GM19043 (cell line): ENCODE measurements around the gene ADAMTSL2.

Experiments used
- ATAC-seq: cut with Tn5 transposase; IDR thresholded peaks from one replicate; pipeline ENCODE4 v1.9.1; 2021; ENCODE audit warnings: low read depth; ENCODE audit not compliant: unreplicated experiment

The ADAMTSL2 gene

DNA sequence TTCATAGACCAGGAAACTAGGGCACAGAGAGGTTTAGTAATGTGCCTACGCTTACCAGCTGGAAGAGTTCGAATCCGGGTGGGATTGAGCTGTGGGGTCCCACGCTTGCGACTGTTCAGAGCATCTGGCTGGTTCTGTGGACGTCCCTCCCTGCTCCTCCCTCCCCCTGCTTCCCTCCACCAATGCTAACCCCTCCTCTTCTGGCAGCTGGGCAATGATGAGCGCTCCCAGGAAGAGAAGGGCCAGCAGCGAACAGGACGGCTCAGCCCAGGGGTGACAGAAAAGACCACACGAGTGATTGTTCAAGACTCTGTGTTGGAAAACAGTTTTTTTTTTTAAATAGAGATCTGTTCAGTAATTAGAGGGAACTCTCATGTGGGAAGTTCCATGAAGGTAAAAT lies 67.8 kb downstream of the ADAMTSL2 start:
- ATAC-seq, result no peak

DNA sequence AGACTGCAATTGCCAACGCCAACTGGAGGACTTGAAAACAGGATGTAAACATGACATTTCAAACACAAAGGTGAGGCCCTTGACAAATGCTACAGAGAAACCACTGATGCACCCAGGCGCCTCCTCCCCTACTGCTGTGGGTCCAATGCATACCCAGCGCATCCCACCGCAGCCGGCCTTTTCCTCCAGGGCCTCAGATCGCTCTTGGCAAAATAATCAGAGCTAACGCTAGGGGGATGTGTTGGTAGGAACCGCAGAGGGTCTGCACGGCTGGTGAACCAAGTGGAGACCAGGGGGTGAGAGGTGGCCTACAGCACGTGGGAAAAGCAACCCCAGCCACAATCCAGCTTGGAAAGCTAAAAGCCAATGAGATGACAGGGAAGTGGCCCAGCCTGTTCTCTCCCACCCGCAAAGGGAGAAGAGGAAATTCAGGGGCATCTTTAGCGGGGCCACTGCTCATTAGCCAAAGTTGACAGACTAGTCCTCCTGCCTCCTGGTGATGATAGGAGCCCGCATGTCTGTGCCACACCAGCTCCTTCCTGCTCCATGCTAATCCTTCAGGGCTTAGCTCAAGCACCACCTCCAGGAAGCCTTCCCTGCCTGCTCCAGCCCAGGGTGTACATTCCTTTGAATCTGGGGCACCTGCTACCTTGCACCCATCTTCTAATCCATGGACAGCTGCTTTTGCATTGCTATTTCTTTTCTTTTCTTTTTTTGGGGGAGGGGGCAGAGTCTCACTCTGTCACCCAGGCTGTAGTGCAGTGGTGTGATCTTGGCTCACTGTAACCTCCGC lies 68.8 kb downstream of the ADAMTSL2 start:
- no peak for ATAC-seq

DNA sequence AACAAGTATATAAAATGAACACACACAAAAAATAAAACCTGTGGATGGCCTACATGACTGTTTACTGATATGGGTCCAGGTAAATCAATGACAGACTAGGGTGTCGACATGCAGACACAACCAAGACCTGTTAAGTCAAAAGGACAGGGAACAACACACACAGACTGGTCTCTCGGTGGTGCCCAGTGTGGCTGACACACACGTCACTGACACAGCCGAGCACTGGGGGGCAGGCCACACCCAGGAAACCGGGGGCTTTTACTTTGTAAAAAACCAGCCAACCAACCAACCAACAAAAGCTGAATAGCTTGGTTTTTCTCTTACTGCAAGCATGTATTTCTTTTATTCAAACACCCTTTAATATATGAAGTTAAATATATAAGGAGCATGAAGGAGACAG lies 69.7 kb downstream of the ADAMTSL2 start:
- ATAC-seq, result no peak

DNA sequence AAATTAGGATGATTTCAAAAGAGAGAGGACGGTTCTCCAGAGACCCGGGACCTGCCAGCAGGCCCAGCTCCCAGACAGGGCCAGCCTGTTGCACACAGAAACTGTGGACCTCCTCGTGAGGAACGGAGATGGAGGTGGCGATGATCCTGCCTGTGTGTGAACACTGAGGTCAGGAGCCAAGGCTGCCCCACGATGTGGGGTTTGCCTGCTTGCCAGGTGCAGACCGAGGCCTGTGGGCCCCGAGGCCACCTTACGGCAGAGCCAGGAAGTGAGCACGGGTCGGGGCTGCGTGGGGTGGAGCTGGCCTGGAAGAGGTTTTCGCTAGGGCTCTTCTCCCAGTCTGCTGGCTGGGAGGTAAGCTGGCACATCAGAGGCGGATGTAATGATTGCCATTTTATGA lies 70.4 kb downstream of the ADAMTSL2 start:
- ATAC-seq, result no peak

DNA sequence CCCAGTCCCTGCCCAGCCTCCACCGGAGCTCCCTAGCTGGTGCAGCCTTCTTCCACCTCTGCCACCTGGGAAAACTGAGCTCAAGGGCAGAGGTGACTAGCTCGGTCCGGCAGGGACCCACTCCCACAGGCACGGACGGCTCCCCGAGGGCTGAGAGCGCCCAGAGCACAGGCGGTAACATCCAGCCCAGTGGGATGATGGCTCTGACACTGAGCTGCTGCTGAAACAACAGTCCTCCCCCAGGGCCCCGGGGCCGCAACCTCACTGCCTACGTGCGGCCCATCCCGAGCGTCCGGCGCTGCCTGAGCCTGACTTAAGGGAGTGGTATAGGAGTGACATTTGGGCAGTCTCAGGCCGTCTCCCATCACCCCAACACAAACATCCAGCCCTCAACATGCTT lies 70.9 kb downstream of the ADAMTSL2 start:
- no peak for ATAC-seq

DNA sequence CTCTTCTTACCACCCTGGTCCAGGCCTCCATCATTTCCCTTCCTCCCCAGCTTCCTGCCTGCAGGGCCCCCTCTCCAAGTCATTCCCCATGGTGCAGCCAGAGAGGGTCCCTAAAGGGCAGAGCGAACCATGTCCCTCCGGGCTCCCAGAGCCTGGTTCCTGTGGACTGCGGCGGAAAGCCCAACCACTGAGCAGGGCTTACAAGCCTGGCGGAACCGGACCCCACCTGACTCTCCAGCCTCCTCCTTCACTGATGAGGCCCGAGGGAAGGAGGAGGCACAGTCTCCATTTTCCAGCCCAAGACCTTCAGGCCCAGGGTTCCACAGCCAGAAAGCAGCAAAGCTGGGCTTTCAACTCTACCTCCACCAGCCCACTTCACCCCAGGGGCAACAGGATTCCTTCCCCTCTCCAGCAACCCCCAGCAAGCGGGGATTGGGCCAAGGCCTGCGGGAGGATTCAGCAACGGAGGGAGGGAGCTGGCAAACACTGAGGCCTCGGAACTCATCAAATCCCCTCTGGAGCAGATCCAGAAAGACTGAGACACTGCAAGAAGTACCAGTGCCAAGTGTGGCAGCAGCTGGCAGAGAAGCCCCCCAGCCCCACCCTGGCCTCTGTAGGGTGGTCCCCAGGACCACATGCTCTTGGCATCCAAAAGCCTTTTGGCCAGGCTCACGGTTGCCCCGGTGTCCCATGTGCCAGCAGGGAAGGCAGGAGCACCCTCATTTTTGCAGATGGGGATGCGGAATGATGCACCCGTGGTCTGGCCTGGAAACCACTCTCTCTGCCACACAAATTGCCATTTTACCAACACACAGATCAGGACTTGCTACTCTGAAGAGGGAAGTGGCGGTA lies 71.6 kb downstream of the ADAMTSL2 start:
- no peak for ATAC-seq

DNA sequence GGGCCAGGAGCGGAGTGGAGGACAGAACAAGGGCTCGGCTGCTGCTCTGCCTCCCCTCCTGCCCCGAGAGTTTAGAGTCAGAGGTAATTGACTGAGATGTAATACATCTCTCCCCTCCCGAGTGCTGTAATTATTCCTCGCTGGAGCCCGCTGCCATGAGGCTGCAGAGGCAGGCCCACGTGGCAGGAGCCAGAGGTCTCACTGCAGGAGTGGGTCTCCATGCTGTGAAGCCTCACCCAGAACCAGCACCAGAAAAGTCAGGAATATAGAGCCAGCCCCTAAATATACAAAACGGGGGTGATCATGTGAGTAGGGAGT lies 72.2 kb downstream of the ADAMTSL2 start:
- ATAC-seq, result no peak

DNA sequence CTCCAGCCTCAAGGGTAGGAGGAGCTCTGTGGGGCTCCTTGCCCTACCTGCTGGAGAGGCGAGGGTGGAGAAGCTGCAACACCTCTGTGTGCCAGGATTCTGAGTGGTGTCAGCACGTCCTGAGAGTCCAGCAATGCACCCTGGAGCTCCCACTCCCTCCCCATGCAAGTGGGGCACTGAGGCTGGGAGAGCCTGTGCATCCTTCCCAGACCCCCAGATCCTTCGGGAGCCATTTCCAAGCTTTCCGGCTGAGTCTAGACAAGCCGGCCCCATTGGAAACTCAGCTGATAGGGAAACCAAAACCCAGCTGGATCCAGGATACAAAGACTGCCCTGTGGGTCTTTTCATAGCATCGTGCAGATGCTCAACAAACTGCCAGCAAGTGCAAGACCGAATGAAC lies 72.9 kb downstream of the ADAMTSL2 start:
- ATAC-seq, result no peak

DNA sequence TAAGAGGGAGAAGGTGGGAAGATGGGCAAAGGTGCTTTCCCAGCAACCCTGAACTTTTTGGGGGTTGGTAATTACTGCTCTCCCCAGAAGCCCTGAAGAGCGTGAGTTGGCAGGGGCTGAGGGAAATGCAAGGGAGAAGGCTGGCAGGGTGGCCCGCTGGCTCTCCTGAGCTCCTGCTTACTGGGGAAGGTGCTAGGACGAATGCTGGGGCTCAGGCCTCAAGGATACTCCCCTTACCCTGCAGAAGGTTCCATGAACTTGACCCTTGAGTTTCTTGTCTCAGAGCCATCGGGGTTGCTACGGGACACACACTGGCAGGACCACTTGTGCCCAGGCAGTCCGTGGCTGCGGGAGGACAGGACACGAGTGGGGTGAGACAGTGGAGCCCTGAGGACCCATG lies 73.5 kb downstream of the ADAMTSL2 start:
- ATAC-seq, result no peak

DNA sequence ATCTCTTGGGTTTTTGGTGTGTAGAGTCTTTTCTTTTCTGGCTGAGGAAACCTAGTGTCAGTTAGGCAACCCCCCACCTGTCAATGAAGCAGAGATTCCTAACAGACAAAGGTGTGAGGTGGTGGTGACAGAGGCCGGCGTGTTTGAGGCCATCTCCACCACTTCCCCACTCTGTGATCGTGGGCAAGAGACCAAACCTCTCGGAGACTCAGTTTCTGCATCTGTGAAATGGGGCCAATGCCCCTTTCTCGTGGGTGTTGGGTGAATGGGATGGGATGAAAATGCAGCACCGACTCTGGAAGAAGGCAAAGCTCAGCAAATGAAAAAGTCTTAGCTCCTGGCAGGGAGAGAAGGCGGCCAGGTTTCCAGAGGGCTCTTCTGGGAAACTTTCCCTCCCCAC lies 73.9 kb downstream of the ADAMTSL2 start:
- ATAC-seq, result no peak

DNA sequence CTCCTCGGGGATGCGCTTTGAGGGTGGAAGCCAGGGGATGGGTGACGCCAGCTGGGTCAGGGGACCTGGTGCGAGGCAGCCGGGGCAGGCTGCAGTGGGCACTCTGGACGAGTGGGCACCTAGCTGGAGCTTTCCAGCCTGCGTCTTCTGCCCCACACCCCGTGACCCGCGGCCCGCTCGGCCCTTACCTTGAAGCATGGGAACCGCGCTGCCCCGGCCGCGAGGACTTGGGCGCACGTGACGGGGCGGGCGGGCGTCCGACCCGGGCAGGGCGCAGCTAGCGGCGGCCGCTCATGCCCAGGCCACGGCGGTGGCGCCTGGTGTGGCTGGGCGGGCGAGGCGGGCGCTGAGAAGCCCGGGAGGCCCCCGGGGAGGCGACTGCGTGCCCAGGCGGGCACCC lies 74.4 kb downstream of the ADAMTSL2 start:
- ATAC-seq, result no peak

DNA sequence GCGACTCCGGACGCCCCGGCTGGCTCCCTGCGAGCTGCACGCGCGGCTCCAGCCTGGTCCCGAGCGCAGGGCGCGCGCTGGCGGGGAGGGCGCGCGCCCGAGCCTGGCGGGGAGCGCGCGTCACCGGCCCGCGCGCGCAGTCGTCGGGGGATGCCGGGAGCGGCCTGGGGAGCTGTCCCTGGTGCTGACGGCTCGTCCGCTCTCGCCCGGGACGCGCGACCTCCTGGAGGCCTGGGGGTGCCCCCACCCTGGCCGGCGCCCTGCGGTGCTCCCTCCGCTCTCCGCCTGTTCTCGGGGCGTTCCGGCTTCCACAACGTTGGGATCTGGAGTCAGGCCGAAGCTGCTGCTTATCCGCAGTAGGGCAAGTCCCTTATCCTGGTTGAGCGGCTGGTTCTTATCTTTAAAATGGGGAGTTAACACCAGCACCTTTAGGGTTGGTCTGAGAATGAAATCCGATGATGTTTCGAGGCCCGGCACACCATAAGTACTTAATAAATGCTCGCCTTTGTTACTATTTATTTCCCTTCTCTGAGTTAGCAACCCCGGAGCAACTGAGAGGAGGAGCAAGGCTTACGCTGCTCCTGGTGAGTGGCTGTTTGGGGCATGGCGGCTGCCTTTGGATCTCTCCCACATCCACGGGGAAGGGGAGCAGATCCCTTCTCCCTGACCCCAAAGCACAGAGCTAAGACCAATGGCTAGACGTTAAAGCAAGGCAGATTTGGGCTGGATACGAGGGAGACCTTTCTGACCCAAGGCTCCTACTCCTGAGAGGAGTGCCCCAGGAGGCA lies 75.0 kb downstream of the ADAMTSL2 start, which contains the start of gene FAM163B:
FAM163B (minus strand) TSS at position 79 of the 788 bp plus-strand sequence. CDS start 29,166 bp downstream, outside the sequence.
- no peak for ATAC-seq

DNA sequence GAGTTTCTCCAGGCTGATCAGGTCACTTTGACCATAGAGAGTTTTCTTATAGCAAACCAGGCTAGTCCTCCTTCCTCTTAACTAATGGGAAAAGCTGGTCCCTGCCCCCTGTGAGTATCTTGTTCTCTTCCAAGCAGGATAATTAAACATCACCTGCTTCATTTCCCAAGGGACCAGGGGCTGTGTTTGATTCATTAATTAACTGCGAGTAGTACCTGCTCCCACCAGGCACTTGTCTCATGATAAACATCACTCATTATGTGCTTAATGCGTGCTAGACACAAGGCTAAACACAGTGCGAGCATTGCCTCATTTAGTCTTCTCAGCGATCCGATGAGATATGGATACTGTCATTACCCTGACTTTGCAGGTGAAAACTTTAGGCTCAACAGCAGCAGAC lies 76.3 kb downstream of the ADAMTSL2 start:
- no peak for ATAC-seq

DNA sequence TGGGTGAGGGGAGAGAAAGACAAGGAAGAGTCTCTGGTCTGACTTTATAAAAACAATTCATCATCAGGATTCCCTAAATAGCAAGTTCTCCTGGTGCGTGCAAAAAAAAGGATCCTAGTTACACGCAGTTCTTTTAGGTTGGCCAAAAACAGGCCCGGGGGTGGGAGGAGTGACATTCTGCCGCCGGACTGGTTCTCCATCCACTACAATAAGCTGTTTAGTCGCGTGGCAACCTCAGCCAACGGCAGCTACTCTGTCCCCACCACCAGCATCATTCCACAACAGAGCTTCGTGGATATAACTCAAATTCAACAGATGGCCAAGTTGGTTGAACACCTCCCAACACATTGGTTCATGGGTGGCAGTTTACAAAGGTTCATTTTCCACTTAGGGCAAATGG lies 77.5 kb downstream of the ADAMTSL2 start:
- no peak for ATAC-seq

DNA sequence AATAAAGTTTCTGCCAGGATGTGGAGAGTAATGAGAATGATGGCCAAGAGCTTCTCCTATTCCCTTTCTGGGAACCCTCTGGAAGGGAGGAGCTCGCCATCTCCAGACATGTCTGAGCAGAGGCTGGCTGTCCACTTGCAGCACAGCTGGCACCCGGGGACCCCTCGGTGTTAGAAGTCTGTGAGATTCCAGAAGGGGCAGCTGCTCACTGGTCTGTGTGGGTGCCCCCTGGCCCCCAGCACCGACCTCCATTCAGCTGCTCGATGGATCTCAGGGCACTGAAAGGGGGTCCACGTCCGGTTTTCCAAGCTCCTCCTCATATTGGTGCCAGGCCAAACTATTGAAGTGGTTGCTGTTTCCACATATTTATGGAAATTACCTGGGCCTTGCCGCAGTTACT lies 78.3 kb downstream of the ADAMTSL2 start:
- no peak for ATAC-seq

DNA sequence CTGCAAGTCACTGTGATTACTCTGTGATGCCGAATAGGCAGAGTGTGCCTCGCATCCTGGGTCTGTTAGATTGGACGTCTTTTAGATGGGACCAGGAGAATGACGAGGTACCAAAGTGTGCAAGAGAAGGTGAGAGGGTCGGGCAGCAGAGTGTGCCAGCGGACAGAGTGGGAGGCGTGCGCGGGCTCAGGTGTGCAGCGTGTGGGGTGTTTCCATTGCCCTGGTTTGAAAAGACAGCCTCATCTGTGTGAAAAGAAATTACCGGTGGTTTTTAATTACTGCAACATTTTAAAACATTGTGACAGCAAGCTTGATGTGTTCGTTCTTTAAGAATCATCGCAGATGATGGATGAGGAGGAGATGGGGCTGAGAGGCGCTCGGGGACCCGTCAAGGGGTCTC lies 78.9 kb downstream of the ADAMTSL2 start:
- no peak for ATAC-seq

DNA sequence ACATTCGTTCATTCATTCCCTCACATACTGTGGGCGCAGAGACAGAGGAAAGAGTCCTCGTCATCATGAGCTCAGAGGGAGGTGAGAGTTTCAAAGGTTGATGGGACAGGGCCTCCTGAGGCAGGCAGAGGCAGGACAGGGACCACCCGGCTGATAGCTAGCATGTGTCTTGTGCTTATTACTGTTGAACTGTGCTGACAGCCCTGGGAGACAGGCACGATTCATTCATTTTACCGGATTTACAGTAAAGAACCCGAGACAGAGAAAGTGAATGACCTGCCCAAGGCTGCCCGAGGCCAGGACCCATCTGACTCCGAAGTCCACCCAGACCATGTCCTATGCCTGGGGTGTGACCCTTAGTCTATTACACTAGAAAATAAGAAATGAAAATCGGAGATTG lies 79.6 kb downstream of the ADAMTSL2 start:
- no peak for ATAC-seq

DNA sequence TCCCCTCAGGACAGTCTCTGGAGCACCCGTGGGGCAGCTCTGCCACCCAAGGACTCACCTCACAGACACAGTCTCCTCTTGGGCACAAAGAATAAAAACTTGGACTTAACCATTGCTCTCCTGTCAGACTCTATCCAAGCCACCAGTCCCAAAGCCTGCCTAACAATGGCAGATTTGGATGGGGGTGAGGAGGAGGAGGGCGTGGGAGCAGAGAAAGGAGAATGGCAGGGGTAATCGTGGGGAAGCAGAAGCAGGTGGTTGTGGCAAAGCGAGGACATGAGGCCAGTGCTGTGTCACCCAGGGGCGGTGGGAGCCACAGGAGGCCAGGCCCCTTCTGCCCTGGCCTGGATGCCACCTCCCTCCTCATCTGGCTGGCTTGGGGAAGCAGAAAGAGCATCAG lies 80.2 kb downstream of the ADAMTSL2 start:
- no peak for ATAC-seq

DNA sequence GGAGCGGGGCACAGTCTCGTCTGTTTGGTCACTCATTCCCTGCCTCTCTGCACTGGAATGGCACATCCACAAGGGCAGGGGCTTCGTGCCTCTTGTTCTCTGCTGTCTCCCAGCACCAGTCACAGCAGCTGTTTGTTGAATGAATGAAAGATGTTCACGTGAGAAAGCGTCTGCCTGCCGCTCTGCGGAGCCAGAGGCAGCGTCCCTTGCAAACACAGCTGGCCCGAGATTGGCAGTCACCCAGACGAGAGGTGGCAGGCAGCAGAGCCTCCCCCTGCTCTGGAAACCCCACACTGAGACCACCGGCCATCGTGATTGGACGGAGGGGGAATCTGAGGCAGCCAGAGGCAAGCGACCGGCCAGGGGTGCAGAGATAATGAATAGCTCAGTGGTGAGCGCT lies 80.7 kb downstream of the ADAMTSL2 start:
- no peak for ATAC-seq

DNA sequence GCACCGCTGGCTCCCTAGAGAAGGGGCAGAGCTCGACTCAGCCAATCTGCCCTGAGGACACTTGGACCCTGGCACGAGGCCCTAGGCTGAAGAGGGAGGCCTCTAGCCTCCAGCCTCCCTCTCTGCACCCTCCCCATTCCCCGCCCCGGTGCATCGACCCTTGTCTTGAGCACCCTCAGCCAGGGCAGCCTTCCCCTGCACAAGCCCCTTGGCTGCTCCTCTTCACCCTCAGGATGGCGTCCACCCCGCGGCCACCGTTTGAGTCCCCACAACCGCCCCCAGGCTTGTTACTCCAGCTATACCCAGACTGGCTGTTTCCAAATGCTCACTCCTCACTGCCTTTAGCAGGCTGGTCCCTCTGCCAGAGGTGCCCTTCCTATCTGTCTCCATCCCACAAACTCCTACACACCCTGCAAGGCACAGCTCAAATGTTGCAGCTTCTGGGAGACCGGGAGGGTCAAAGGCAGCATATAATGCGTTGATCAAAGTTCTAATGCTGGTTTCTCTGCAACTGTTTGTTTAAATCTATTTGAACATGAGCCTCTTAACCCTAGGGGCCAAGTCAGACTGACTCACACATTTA lies 81.2 kb downstream of the ADAMTSL2 start:
- no peak for ATAC-seq
